Bronchial epithelial cell (primary cell): Measurements from ENCODE around the gene SHB. TPM values are rescaled to one million over a fixed set of nuclear protein-coding genes. Genes with fewer than 3 reads are reported as not detected.

Experiments used
- DNase-seq: peaks from one replicate; pipeline ENCODE4 v3.0.0-alpha.2; 2010; ENCODE audit warnings: low read depth
- FAIRE-seq: peaks from 2 replicates; lab custom pipeline; 2011; peaks lifted over from hg19 to GRCh38; lab: Jason Lieb, UNC
- H3K27me3 ChIP-seq: 2 replicates; pipeline ENCODE4 v1.5.1; 2011; ENCODE audit warnings: low read length; ENCODE audit not compliant: control insufficient read depth, insufficient read depth
- H3K36me3 ChIP-seq: 2 replicates; pipeline ENCODE4 v1.5.1; 2011; ENCODE audit warnings: low read length; ENCODE audit not compliant: control insufficient read depth, insufficient read depth
- H3K4me3 ChIP-seq: 2 replicates; pipeline ENCODE4 v1.5.1; 2011; ENCODE audit warnings: mild to moderate bottlenecking, low read depth, low read length, control low read depth
- total RNA-seq: library from RNA; depleted of rRNA; stranded (reverse); fragments of >200 nt; gene quantifications from 2 replicates; pipeline ENCODE4 v1.2.1, GENCODE V29; 2014
- TF ChIP-seq, protein P1 (sequence below): IDR thresholded peaks from 2 replicates; pipeline ENCODE4 v1.5.1; 2011; ENCODE audit warnings: mild to moderate bottlenecking, moderate library complexity, low read length, control low read depth, inconsistent platforms; ENCODE audit not compliant: insufficient read depth, severe bottlenecking

Gene SHB
- total RNA-seq, 1 donor from 2014 or later: 14.5 TPM

DNA sequence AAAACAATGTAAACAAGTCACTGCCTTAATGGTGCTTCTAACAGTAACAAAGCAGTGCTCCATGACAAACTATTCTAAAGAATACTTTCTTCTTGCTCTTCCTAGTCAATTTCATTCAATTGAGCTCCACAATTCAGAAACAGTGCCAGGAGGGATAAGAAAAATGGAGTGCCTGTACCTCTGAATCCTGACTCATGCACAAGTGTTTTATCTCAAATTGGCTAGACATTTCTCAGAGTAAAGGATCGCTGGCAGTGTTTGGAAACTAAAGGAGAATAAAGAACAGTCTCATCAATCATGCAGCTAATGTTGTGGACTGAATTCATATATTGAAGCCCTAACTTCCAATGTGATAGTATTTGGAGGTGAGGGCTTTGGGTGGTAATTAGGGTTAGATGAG lies 192.7 kb downstream of the SHB start:
- Histone ChIP-seq H3K4me3 (no peak overlapping the region), H3K27me3 (no peaks in the 10 kb centered on the region), H3K36me3 (peaks cover 2% of the 10 kb centered on the region)
- DNase-seq (no peak), FAIRE-seq (no peak)
- TF ChIP-seq, protein P1, sequence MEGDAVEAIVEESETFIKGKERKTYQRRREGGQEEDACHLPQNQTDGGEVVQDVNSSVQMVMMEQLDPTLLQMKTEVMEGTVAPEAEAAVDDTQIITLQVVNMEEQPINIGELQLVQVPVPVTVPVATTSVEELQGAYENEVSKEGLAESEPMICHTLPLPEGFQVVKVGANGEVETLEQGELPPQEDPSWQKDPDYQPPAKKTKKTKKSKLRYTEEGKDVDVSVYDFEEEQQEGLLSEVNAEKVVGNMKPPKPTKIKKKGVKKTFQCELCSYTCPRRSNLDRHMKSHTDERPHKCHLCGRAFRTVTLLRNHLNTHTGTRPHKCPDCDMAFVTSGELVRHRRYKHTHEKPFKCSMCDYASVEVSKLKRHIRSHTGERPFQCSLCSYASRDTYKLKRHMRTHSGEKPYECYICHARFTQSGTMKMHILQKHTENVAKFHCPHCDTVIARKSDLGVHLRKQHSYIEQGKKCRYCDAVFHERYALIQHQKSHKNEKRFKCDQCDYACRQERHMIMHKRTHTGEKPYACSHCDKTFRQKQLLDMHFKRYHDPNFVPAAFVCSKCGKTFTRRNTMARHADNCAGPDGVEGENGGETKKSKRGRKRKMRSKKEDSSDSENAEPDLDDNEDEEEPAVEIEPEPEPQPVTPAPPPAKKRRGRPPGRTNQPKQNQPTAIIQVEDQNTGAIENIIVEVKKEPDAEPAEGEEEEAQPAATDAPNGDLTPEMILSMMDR: no peak

DNA sequence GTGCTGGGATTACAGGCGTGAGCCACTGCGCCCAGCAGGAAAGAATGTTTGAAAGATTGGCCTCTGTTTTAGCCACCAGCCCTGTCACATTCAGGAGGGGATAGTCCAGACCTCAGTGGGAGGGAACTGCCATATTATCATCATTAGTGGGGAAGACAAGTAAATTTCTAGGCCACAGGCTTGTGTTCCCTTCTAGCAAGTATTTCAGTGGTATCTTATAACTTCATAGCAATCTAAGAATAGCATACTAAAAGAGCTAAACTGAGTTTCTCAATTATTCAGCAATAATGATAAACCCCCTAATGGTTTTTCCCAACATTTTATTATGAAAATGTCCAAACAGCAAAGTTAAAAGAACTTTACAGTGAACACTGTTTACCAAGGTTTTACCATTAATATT lies 195.1 kb downstream of the SHB start:
- no peaks in the 10 kb centered on the region for H3K36me3 ChIP-seq
- FAIRE-seq (no peak), DNase-seq (no peak)
- TF ChIP-seq, protein P1: no peak
- no peaks in the 10 kb centered on the region for H3K27me3 ChIP-seq
- no peak overlapping the region for H3K4me3 ChIP-seq

DNA sequence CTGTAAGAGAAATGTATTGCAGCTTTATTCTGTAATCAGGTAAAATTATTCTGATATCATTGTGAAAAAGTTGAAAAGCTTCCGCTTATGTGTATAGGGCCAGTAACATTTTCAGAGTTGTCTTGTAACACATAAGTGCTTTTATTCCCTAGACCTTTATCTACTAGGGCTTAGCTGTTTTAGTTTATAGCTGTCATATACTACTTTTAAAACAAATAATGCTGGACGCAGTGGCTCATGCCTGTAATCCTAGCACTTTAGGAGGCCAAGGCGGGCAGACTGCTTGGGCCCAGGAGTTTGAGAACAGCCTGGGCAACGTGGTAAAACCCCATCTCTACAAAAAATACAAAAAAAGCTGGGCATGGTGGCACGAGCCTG lies 198.2 kb downstream of the SHB start:
- FAIRE-seq: no peak

DNA sequence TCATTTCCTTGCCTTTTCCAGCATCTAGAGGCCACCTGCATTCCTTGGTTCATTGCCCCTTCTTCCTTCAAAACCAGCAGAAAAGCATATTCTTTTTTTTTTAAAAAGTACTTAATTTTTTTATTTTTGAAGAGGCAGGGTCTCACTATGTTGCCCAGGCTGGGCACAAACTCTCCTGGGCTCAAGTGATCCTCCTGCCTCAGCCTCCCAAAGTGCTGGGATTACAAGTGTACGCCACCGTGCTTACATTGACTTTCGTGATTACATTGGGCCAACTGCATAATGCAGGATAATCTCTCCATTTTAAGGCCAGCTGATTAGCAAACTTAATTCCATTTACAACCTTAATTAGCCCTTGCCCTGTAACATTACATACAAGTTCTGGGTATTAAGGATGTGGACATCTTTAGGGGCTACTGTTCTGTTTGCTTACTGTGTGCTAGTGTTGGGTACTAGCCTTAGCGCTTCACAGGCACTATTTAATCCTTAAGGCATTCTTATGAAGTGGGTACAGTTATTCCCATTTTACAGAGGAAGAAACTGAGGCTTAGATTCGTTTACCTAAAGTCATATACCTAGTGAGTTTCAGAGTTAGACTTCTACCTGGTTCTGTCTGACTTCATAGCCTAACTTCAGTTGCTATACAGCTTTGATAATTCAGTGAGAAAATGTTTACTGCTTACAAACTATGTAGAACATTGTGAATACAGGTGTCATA lies 198.8 kb downstream of the SHB start:
- FAIRE-seq: no peak
- Histone ChIP-seq H3K36me3 (no peaks in the 10 kb centered on the region), H3K27me3 (no peaks in the 10 kb centered on the region), H3K4me3 (no peak overlapping the region)
- DNase-seq: no peak
- TF ChIP-seq, protein P1: no peak

More for the DNA sequence above, 198.2 kb downstream of the SHB start:
- Histone ChIP-seq H3K27me3 (no peaks in the 10 kb centered on the region), H3K36me3 (no peaks in the 10 kb centered on the region), H3K4me3 (no peak overlapping the region)
- no peak for DNase-seq
- TF ChIP-seq, protein P1: no peak

Other genes with a start within 250 kb of the SHB start
- gene SLC25A51, start 165.1 kb downstream of the SHB start, total RNA-seq: 63.7 and 99.2 TPM in 2 replicates